ENCODE measurements around the gene ASTL.
A peak's percentile ranks its signal among the peaks of the same experiment; 100 is the strongest.
"Not testable (repeated sequence)": the region's sequence is repeated elsewhere in the genome, so short reads cannot be mapped to it uniquely, and the experiment has no call there.

The ASTL gene

DNA sequence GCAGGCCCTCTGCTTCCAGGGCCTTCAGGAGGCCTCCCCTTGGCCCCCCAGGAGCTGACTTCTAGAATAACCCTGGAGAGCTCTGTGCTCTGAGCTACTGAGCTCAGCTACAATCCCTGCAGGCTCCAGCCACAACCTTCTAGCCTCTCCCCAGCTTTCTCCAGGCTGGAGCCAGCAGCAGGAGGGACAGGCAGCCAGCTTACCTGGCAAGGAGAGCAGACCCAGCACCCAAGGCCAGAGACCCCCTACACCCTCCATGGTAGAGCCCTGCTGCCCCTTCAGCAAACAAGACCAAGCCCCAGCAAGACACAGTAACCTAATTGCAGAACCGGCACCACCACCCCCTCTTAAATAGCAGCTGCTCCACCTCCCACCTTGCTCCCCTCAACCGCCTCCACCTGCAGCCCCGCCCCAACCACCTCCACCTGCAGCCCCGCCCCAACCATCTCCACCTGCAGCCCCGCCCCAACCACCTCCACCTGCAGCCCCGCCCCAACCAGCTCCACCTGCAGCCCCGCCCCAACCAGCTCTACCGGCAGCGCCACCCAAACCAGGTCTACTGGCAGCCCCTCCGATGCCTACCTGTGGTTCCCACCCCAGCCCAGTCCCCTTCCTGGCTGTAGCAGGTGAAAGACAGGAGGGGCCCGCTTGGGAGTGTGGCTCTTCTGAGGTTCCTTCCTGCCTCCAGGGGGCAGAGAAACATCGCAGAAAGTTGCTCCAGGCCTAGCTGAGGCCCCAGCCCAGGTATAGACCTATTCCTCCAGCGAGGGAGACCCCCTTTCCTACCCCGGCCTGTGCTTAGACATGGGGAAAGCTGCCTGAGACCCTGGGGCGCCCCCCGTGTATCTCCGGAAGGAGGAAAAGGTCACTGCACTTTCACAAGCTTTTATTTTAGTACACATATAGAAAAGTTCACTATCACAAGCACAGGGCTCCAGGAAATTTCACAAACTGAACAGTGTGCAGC is at the start of gene ASTL:
ASTL (minus strand) TSS at position 324 of the 967 bp plus-strand sequence; CDS start at position 258, 66 bp downstream.
- DNase-seq = peak; percentile 55

DNA sequence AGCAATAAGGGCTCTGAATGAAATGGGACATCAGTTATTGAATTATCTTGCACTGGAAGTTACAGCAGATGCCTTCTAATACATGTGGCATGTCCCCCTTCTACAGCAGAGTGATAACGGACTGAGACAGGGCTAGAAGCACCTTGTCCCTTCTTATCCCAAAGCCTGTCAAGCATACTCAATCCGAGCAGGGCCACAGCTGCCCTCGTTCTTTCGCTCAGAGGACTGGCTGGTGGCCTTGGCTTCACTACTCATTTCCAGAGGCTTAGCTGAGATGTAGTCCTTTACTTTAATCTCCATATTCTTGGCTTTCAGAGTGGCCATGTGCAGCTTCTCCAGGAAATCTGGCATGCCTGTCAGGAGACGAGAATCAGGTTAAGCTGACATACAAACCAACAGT is 48.3 kb upstream of the ASTL start:
- DNase-seq = no peak

DNA sequence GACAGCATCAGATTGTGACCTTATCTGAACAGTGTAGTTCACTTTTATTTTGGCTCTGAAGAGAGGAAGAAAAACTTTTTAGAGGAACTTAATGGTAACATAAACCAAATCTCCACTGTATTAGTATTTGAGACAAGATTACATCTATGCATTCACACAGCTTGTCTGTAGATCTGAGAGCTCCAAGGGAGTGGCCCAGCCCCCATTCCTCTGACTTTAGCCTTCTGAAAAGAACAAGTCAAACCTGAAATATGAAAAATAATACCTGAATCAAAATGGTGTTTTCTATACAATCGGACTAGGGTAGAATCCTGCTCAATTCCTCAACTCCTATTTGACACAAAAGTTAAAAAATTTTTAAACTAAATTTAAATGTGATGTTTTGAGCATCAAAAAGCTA is 47.2 kb upstream of the ASTL start:
- DNase-seq = peak; percentile 21

DNA sequence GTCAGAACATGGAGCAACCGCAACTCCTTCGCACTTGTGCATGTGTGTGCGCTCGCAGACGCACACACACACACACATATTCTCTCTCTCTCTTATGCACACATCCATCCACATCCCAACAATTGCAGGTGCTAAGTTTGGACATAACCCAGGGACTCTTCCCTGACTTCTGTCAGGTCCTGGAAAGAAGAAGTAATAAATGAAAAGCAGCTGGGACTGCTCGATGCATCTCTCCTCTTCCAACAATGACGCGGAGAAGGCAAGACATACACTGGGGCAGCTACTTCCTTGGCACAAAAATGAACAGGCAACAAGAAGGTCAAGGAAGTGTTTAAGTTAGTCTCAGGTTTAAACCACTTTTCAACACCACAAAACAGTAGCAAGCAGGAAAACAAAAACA is 46.7 kb upstream of the ASTL start:
- DNase-seq = no peak

DNA sequence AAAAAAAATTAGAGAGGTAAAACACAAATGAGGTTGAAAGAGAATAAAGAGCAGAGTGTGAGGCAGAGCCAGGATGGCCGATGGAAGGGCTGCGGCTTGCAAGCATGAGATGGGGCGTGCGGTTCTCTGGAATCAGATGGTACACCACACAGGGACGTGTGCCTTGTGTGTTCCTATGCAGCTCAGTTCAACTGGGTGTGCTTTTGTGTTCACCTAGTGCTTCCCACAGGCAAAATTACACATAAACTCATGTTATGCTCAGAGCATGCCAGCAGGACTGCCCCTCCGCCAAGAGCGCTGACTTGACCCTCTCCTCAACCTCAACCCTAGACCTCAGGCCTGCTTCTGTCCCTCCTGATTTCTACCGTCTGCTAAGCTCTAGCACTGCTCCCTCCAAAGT is 45.9 kb upstream of the ASTL start:
- no peak for DNase-seq

DNA sequence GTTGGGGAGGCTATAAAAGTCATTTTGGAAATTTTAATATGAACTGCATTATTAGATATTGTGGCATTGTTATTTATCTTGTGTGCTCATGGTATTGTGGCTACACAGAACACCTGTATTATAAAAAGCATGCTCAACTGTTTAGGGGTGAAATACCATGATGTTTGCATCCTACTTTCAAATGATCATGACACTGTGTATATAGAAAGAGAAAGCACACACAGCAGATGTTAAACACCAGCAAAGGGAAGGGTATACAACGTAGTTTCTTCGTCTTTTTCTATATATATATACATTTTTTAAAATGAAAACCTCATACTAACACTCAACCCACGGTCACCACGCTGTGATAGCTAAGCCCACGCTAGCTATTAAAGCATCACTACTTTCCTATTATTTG is 43.2 kb upstream of the ASTL start:
- DNase-seq = no peak

DNA sequence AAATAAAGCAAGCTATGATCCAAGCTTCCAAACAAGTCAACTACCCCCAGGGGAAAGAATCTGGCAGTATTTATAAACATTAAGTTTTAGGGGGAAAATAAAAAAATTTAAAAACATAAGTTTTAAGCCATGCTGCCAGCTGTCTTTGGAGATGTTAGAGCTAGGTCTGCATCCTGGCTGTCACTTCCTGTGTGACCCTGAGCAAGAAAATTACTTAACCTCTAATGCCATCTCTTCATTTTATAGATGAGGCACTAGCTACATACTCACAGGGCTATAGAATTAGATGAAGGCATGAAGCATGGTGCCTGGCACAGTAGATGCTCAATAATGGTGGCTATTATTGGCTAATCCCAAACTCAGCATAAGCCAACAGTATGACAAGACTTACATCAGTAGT is 42.2 kb upstream of the ASTL start:
- no peak for DNase-seq

DNA sequence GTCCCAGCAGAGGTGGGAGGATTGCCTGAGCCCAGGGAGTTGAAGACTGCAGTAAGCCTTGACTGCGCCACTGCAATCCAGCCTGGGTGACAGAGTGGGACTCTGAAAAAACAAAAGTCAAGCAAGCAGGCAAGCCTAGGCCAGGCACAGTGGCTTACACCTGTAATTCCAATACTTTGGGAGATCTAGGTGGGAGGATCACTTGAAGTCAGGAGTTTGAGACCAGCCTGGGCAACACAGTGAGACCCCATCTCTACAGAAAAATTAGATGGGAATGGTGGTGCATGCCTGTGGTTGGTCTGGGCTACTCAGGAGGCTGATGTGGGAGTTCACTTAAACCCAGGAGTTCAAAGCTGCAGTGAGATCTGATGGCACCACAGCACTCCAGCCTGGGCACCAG is 41.7 kb upstream of the ASTL start:
- DNase-seq = no peak

DNA sequence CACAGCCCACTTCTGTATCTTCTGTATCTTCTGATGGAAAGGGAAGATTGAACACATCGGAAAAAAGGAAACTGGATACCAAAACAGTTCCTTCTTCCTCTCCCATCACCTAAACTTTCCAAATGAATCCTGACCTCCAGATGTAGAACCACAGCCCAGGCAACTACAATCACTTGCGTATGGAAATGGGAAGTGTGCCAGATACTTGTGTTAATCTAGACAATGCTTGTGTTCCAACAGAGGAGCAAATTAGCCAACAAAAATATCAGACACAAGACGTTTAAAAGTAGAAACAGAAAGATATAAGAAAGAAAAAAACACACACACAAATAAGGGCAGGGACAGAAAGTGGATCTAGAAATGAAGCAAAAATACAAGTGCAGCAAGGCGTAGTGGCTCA is 38.4 kb upstream of the ASTL start:
- no peak for DNase-seq

DNA sequence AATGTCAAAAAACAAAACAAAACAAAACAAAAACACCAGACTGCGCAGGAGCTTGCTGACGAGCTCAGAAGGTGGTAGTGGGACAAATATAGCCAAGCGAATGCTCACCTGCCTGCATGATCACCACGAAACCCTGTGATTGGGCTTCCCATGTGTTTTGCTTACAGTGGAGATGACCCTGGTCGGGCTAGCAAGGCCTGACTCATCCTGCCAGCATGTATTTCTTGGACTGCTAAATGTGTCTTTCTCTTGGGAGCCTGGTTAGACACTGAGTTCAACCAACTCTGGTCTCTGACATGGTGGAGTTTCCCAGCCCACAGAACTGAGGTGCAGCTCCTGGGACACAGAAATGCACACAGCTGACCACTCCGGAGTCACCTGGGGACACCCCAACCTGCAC is 37.6 kb upstream of the ASTL start:
- no peak for DNase-seq

DNA sequence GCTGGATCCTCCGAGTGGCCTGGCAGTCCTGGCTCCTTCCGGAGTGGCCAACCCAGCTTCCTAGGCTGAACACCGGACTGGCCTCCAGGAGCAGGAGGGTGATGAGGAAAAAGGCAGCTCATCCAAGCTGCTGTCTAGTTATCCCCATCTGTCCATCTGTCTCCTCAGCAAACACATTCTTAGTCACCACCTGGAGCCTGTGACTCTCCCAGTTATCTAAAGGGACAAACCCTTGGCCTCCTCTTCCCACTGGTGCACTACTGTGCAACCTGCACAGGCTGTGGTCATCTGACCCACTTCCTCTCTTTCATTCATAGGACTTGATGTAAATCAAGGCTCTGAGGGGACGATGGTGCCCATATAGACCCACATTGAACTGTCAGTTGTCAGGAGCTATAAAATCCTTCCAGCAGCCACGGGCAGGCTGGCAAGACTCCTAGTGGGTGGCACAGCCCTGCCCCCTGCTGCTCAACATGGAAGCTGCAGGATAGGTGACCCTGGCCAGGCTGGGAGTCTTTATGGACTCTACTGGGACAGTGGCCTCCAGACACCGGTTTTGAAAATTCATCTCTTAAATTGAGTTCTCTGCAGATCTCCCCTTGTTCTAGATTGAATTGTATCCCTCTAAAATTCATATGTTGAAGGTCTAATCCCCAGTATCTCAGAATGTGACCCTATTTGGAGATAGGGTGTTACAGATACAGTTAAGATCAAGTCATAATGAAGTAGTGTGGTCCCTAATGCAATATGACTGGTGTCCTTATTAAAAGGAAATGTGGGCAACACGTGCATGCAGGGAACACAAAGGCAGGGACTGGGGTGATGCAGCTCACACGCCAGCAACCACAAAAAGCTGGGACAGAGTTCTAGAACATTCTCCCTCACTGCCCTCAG is 36.2 kb upstream of the ASTL start:
- peak; percentile 88 for DNase-seq

DNA sequence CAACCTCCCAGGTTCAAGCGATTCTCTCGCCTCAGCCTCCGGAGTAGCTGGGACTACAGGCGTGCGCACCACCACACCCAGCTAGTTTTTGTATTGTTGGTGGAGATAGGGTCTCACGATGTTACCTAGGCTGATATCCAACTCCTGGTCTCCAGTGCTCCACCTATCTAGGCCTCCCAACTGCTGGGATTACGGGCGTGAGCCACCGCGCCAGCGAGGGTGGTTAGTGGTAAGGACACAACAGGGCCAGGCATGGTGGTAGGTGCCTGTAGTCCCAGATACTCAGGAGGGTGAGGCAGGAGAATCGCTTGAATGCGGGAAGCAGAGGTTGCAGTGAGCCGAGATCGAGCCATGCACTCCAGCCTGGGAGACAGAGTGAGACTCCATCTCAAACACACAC is 33.5 kb upstream of the ASTL start:
- DNase-seq = no peak

DNA sequence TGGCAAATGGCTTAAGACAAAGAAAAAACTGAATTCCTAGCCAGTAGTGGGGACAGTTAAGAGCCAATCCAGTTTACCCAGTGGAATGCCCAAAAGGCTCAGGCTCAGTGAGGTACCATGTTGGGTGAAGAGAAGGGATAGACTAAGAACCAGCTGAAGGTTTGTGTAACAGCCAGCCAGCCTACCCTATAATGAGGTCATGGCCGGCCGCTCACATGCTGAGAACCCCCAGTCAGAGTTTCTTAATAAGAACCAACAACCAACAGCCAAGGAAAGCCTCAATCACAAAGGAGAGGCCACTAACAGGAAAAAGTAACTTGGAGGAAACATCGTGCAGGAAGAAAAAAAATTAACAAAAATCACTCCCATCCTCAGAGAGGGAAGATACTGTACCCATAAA is 32.3 kb upstream of the ASTL start:
- DNase-seq = peak; percentile 54

DNA sequence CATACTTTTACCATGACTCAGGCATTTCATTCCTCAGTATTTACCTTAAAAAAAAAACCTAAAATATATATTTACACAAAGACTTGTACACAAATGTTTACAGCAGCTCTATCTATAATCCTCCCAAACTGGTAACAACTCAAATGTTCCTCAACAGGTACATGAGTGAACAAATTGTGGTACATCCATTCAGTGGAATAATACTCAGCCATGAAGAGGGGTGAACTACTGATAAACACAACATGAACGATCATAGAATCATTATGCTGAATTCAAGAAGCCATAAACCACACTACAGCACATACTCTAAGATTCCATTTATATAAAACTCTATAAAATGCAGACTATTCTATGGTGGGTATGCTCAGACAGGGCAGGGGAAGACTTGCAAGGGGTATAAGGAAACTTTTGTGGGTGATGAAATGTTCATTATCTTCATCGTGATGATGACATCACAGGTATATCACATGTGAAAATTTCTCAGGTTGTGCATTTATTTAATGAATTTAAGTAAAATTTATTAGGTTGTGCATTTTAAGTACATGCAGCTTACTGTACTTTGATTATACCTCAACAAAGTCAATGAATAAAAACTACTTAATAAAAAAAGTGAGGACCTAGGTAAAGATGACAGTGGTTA is 31.7 kb upstream of the ASTL start:
- no peak for DNase-seq

DNA sequence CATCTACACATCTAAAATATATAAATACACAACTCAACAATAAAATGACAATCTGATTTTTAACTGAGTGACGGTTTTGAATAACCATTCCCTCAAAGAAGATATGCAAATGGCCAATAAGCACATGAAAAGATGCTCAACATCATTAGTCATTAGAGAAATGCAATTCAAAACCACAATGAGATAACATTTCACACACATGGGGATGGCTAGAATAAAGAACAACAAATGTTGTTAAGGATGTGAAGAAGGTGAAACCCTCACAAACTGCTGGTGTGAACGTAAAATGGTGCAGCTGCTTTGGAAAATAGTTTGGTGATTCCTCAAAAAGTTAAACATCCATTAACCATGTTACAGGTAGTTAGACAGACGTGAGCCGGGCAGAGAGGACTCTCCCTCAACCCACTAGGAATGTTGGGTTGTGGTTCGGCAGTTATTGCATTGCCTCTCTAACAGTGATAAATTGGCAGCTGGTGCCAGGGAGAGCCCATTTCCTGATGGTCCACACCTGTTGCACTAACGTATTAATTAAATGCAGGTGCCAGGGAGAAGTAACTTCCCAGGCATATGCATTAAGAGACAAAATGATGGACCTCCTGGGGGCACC is 29.2 kb upstream of the ASTL start:
- DNase-seq = no peak

DNA sequence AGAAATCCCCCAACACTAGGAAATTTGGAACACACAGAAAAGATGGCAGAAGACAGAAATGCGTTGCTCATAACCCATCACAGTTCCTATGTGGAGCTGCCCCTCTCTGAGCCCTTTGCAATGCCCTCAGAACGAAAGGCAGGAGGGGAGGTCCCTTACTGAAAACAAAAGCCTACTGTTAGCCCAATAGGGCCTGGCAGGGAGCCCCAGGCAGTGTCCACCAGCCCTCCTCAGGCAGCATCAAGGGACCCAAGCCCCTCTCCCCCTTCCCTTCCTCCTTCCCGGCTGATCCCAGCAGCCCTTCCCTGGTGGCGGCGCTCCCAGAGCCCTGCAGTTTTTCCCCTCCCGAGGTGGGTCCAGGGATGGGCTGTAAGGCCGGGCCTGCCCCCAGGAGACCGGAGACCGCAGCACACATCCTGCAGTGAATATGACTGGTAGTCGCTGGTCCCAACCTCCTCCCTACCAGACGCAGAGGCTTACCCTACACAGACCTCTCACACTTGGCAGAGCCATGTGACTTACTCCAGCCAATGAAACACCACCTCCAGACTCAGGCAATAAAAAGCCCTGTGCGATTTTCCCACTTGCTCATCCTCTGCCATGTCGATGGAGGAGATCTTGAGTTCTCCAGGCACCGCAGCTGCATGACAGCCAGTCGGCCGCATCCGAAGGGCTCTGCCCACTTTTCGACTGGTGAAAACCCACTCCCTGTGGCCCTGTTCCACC is 26.3 kb upstream of the ASTL start:
- DNase-seq = no peak

DNA sequence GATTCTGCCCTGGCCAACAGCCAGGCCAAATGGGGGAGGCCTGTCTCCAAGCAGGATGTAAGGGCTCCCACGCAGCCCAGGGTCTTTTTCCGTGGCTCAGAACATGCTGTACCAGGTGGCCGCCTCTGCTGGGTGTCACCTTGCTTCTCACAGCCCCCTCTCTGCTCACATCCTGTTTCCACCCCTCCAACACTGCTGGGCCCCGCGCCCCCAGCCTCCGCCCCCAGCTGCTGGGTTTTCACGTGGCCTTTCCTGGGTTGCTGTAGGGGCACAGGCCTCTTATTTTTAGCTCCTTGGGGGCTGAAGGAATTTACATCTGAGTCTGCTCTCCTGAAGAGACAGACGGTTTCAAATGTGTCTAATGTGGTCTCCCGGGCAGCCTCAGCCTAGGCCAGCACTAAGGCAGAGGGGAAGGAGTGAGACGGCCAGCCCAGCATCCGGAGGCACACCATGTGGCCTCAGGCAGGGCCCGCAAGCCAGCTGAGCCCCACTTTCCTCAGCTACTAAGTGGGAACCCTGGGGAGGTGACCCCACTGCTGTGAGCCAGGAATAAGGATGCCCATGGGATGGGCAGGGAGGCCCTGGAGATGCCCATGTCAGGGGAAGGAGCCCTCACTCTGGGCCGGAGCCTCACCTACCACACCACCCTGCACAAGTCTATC is 25.6 kb upstream of the ASTL start:
- DNase-seq = no peak

DNA sequence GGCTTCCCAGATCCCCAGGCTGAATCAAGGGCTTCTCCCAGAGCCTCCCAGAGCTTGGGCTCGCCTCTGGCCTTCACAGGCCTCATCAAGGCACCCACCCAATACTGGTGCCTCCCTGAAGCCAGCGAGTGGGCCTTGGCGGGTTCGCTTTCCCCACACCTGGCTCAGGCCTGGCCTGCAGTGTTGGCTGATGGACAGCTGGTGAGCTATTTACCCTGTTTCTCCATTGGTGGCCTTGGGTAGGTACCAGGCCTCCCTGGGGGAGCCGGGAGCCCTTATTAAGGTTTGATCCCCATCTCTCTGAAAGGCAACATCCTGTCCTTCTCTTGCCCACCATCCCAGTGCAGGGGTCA is 25.1 kb upstream of the ASTL start:
- no peak for DNase-seq

DNA sequence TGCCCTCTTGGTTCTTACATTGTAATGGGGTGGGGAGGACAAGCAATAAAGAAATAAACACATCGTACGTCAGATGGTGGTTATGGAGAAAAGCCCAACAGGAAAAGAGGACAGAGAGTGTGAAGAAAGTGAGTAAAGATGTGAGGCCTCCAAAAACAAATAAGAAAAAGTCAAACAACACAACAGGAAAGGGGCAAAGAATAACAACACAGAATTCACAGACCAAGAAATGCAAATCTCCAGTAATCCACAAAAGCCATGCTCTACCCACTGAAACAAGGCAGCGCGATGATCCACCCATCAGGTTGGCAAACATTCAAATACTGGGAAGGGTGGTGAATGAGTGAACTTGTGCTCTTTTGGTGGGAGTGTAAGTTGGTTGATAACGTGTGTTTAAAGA is 23.6 kb upstream of the ASTL start:
- DNase-seq = no peak

DNA sequence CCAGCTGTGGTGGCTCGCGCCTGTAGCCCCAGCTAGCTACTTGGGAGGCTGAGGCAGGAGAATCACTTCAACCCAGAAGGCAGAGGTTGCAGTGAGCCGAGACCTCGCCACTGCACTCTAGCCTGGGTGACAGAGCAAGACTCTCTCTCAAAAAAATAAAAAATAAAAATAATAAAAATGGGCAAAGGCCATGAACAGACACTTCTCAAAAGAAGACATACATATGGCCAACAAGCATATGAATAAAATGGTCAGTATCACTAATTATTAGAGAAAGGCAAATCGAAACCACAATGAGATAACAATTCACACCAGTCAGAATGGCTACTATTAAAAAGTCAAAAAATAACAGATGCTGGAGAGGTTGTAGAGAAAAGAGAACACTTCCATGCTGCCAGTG is 22.1 kb upstream of the ASTL start:
- not testable (repeated sequence) for DNase-seq

DNA sequence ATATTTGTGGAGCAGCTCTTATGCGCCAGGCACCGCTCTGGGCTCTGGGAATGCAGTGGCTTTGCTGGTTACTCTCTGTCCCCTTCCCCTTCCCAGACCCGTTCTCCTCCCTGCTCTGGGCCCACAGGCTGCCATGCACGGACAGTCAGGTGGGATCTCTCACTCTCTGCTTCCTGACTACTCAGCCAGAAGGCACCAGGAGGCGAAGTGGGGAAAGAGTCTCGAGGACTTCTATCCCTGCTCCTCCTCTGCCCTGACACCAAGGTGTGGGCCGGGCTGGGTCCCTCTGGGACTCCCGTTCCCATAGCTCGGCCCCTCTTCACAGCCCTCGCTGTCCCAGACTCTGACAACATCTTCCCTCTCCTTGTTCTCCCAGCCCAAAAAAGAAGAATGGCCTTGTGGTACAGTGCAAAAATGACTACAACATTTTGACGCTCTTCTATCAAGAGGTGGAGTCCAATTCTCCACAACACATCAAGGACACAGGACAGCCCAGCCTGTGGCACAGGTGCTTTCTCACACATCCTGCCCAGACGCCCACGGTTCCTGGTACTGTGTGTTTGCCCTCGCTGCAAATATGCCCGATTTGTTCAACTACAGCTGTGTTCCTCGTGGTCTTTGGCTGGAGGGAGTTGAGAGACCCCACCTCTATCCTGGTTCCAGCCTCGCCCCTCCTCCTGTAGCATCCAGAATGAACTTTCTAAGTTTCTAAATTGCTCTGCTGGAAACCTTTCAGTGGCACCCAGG is 21.0 kb upstream of the ASTL start:
- no peak for DNase-seq

All from suppressor macrophage treated with lipopolysaccharide for 4 hours (primary cell).